Amygdala (tissue), 56 donors: ENCODE measurements around the gene CLIP1.
"Not testable (repeated sequence)": the region's sequence is repeated elsewhere in the genome, so short reads cannot be mapped to it uniquely, and the experiment has no call there.

Experiments used
- DNase-seq, 56 donors: peaks; one replicate each; lab custom pipeline; 2025; lab: John Stamatoyannopoulos, UW

CLIP1 gene

DNA sequence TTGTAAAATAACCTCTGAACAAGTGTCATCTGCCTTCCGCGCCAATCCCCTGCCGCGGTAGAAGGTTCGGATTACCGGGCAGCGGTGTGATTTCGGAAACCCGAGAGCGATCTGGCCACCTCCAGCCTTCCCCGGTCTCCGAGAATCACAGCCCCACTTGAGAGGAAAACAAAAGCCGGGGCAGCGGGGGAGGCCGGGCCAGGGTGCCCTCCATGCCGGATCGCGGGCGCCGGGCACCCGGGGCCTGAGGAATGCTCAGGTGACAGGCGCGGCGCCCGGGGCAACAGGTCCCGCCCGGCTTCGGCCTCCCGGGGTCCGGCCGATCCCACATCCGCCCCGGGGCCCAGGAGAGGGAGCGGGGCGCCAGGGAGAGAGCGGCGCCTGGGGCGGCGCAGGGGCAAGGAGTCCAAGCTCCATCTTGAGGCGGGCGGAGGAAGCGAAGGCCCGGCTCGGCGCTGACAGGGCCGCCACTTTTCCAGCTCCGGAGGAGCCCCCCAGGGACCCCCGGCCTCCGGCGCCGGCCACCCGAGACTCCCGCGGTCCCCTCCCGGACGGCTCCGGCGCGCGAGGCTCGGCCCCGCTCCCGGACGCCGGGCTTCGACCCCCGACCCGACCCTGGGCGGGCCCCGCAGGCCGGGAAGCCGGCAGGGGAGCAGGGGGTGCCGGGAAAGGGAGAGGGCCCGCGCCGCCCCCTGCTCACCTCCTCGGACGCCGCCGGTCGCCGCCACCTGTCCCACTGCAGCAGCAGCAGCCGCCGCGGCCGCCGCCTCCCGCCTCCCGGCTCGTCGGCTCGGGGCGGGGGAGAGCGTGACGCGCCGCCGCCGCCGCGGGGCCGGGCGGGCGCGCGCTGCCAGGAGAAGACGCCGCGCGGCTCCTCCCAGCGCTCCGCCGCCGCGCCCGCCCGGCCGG, at the start of gene CLIP1:
CLIP1 (minus strand) TSS at position 849 of the 909 bp plus-strand sequence. CDS start 42,217 bp downstream, outside the sequence.
- DNase-seq: peak in 35 of 56 donors; percentile 9 to 72 (median 41)

DNA sequence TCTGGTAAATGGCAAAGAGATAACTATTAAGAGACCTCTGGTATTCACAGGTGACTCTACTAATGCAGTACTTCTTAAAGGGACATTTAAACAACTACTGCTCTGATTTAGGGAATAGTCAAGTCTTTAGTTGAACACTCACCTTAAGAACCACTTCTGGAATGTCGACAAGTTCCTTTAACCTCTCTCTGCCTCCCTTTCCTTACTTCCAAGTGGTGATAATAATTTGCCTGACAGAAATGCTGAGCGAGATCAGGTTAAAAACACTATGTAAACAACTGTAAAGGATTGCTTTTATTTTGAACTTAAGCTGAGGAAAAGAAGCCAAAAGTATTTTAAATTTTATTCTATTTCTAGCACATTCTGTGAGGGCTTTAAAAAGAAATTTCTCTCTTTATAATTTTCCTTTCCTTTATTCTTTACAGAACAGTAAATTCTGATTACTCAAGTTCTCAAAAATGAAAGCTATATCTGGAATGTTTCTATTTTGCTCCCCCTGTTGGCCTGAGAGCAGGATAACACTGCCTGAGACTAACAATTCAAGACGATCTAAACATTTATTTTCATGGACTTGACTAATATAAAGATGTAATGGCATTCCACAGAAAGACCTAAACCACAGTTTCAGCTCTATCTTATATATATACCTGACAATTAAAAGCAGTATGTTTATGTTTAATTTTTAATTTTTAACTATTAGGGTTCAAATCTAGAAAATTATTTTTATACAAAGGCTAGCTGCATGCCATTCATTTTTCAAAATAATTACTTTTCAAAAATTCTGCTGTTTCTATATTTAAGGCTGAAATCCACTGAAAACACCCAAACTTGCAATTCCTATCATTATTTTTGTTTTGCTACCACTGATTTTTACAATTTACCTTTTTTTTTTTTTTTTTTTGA, 49.1 kb upstream of the CLIP1 start:
- DNase-seq: peak in 1 of 56 donors; percentile 16

DNA sequence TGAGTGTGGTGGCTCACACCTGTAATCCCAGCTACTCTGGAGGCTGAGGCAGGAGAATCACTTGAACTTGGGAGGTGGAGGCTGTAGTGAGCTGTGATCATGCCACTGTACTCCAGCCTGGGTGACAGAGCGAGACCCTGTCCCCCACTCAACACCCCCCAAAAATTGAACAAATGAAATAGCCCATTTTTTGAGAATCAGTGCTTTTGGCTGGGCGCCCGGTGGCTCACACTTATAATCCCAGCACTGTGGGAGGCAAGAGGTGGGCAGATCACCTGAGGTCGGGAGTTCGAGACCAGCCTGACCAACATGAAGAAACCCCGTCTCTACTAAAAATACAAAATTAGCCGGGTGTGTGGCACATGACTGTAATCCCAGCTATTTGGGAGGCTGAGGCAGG, 48.1 kb upstream of the CLIP1 start:
- not testable (repeated sequence) for DNase-seq

DNA sequence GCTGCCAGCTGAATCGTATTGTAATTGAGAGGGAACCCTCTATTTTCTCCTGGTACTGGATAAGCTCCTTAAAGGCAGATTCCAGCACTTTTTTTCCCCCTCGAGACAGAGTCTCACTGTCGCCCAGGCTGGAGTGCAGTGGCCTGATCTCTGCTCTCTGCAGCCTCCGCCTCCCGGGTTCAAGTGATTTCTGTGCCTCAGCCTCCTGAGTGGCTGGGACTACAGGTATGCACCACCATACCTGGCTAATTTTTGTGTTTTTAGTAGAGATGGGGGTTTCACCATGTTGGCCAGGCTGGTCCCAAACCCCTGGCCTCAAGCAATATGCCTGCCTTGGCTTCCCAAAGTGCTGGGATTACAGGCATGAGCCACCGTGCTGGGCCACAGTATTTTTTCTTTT, 47.4 kb upstream of the CLIP1 start:
- not testable (repeated sequence) for DNase-seq

DNA sequence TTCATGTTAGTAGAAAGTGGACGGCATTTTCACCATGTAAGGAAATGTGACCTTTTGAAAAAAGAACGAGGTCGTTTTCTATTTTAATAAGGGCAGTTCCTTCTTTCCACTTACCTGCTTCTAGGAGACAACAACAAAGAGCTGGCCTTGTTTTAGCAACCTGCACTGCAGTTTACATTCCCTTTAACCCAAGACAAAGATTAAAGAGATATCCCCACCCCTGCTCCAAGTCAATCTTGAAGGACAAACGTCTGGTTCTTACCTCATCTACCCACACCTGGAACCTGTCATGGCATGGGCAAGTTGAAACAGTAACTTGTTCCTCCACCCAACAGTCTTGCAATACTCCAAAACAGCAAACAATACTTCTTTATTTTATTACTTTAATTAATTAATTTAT, 45.5 kb upstream of the CLIP1 start:
- DNase-seq: no peak

DNA sequence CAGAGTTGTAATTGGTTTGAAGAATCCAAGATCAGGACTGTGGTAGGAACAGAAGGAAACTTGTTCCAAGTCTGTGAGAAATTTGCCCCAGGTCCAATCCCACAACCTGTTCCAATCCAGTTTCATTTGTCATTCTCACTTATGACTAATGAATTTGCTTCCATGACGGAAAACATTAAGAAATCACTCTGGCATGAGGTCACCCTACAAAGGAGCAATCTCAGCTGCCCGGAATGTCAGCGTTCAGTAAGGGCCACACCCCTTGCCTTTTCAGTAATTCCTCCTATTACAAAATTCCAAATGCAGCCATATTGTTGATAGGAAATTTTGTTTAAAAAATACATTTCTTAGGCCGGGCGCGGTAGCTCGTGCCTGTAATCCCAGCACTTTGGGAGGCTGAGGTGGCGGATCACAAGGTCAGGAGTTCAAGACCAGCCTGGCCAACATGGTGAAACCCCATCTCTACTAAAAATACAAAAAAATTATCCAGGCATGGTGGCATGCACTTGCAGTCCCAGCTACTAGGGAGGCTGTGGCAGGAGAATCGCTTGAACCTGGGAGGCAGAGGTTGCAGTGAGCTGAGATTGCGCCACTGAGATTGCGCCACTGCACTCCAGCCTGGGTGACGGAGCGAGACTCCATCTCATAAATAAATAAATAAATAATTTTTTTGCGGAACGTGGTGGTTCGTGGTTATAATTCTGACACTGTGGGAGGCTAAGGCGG, 42.0 kb upstream of the CLIP1 start:
- peak in 1 of 56 donors; percentile 5 for DNase-seq

DNA sequence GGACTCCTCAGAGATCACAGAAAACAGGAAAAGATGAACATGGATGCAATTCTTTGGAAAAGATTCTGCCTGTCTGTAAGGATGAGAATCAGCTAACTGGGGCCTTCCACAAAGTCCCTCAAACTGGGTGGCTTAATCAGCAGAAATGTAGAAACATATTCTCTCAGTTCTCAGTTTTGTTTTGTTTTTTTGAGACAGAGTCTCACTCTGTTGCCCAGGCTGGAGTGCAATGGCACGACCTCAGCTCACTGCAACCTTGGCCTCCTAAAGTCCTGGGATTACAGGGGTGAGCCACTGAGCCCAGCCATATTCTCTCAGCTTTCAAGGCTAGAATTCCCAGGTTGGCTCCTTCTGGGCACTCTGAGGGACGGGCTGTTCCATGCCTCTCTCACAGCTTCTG, 38.2 kb upstream of the CLIP1 start:
- no peak for DNase-seq

DNA sequence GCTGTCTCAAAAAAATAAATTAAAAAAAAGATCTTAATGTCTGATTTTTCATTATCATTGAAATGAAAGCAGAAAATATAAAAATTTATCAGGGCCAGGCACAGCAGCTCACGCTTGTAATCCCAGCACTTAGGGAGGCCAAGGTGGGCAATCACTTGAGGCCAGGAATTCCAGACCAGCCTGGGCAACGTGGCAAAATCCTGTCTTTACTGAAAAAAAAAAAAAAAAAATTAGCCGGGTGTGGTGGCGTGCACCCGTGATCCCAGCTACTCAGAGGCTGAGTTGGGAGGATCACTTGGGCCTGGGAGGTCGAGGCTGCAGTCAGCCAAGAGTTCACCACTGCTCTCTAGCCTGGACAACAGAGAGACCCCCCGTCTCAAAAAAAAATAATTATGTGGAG, 37.6 kb upstream of the CLIP1 start:
- no peak for DNase-seq

DNA sequence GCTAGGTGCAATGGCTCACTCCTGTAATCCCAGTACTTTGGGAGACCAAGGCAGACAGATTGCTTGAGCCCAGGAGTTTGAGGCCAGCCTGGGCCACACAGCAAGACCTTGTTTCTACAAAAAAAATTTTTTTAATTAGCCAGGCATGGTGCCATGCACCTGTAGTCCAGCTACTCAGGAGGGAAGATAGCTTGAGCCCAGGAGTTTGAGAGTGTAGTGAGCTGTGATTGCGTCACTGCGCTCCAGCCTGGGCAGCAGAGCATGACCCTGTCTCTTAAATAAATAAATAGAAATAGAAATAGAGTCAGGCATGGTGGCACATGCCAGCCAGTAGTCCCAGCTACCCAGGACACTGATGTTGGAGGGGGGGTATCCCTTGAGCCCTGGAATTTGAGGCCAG, 36.7 kb upstream of the CLIP1 start:
- no peak for DNase-seq

DNA sequence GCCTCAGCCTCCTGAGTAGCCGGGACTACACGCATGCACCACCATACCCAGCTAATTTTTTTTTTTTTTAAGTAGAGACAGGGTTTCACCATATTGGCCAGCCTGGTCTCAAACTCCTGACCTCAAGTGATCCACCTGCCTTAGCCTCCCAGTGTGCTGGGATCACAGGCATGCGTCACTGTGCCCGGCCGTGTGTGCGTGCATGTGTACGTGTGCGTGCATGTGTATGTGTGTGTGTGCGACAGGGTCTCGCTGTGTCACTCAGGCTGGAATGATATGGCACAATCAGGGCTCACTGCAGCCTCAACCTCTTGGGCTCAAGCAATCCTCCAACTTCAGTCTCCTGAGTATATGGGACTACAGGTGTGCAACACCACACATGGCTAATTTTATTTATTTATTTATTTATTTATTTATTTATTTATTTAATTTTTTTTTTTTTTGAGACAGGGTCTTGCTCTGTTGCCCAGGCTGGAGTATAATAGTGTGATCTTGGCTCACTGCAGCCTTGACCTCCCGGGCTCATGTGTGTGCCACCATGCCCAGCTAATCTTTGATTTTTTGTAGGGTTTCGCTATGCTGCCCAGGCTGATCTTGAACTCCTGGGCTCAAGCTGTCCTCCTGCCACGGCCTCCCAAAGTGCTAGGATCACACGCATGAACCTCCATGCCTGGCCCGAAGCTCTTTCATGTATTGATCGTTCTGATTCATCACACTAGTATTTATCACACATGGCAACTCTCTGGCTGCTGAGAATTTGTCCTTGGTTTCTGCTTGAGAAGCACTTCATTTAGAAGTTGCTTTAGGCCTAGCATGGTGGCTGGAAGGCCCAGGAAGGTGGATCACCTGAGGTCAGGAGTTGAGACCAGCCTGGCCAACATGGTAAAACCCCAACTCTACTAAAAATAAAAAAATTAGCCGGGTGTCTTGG, 35.9 kb upstream of the CLIP1 start:
- DNase-seq: no peak

DNA sequence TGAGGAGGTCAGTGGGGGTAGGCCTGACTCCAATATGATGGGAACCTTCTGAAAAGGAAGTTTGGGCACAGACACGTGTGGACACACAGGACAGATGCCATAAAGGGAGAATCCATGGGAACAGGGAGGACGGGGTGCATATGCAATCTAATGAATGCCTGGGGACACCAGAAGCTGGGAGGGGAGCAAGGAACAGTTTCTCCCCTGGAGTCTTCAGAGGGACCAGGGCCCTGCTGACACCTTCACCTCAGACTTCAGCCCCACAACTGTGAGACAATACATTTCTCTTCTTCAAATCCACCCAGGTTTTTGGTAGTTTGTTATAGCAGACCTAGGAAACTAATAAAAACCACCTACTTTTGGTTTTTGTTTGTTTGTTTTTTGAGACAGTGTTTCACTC, 35.2 kb upstream of the CLIP1 start:
- no peak for DNase-seq

DNA sequence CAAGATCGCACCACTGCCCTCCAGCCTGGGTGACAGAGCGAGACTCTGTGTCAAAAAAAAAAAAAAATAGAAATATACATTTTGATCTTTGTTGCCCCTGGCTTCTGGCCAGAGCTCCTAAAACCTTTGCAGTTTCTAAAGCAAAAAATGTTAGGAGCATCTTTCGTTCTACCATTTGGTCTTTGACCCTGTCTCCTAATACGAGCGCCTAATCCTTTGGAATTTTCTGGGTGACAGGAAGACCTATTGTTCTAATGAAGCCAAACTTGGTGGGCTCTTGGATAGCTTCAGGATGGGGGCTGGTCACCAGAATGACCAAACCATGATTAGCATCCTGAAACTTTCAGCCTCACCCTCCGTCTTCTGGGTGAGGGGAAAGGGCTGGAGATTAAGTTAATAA, 32.3 kb upstream of the CLIP1 start:
- DNase-seq: no peak

DNA sequence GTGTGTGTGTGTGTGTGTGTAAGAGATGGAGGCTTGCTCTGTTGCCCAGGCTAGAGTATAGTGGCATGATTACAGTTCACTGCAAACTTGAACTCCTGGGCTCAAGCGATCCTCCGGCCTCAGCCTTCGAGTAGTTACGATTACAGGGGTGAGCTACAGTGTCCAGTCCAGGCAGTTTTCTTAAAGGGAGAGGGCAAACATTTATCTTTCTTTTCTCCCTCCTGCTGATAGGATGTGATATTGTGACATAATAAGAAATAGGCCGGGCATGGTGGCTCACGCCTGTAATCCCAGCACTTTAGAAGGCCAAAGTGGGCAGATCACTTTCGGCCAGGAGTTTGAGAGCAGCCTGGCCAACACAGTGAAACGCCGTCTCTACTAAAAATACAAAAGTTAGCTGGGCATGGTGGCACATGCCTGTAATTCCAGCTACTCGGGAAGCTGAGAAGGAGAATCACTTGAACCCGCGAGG, 31.8 kb upstream of the CLIP1 start:
- DNase-seq: no peak

DNA sequence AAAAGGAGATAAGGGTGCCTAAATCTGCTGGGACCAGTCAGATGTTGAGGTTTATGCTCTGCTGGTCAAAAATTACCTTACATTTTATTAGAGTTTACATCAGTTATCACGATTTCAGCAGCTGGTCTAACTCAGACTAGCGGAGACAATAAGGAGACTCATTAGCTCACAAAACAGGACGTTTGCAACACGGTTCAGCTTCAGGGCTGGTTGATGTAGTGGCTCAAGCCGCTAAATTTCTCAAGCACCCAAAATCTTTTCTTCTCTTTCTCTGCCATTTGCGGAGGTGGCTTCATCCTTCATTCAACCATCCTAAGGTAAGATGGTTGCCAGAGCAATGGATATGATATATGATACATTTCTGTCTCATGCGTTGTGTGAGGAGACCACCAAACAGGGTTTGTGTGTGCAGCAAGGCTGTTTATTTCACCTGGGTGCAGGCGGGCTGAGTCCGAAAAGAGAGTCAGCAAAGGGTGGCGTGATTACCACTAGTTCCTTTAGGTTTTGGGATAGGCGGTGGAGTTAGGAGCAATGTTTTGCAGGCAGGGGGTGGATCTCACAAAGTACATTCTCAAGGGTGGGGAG, 30.3 kb upstream of the CLIP1 start:
- DNase-seq: no peak

DNA sequence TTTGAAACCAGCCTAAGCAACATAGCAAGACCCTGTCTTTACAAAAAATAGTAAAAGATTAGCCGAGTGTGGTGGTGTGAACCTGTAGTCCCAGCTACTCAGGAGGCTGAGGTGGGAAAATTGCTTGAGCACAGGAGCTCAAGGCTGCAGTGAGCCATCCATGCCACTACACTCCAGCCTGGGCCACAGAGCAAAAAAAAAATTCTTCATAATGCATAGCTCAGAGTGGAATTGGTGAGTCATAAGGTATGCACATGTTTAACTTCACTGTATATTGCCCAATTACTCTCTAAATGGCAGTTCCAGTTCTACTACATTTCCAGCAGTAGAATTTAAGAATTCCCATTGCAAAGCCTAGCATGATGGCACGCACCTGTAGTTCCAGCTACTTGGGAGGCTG, 26.8 kb upstream of the CLIP1 start:
- DNase-seq: no peak

DNA sequence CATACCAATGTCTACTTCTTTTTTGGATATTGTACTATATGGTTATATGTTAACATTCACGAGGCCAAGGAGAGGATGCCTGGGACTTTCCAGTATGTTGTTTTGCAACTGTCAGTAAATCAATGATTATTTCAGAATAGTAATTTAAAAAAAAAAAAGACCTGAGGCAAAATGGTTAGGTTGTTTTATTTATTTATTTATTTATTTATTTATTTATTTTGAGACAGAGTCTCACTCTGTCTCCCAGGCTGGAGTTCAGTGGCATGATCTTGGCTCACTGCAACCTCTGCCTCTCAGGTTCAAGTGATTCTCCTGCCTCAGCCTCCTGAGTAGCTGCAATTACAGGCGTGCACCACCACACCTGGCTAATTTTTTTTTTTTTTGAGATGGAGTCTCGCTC, 25.4 kb upstream of the CLIP1 start:
- DNase-seq: not testable (repeated sequence)

DNA sequence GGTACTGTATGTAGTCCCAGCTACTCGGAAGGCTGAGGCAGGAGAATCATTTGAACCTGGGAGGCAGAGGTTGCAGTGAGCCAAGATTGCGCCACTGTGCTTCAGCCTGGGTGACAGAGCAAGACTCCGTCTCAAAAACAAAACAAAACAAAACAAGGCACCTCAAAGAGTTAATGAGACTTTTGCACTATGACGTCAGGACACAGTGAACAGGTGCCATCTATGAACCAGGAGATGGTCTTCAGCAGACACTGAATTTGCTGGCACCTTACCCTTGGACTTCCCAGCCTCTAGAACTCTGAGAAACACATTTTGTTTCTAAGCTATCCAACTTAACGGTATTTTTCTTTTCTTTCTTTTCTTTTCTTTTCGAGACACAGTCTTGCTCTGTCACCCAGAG, 23.9 kb upstream of the CLIP1 start:
- not testable (repeated sequence) for DNase-seq

DNA sequence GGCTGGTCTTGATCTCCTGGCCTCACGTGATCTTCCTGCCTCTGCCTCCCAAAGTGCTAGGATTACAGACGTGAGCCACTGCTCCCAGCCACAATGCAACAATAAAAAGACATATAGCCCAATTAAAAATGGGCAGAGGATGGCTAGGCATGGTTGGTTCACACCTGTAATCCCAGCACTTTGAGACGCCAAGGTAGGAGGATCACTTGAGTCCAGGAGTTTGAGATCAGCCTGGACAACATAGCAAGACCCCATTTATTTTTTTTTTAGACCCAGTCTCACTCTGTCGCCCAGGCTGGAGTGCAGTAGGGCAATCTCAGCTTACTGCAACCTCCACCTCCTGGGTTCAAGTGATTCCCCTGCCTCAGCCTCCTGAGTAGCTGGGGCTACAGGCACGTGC, 21.6 kb upstream of the CLIP1 start:
- DNase-seq: not testable (repeated sequence)

DNA sequence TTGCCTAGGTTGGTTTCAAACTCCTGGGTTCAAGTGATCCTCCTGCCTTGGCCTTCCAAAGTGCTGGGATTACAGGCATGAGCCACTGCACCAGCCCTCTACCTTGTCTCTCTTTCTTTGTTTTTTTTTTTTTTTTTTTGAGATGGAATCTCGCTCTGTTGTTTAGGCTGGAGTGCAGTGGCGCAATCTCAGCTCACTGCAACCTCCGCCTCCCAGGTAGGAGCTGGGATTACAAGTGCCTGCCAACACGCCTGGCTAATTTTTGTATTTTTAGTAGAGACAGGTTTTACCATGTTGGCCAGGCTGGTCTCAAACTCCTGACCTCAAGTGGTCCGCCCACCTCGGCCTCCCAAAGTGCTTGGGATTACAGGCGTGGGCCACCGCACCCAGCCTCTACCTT, 16.4 kb upstream of the CLIP1 start:
- DNase-seq: not testable (repeated sequence)
